ENCODE data around the gene CACNA2D3.

DNA sequence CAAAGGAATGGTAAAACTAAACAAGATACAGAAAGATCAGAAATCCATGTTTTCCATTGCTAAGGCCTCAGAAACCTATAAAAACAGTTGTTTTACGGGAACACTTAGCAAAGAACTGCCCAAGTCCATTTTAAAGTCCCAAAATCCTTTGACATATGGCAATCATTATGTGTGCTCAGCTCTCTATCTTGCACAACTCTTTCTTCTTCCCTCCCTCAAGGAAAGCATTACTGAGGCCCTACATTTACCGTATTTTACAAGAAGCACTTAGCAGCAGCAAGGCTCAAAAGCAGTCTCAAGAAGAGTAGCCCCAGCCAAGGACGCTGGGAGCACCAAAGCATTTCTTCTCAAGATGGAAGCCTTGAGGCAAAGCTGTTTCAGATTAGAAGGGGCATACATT lies 975.1 kb downstream of the CACNA2D3 start:
- TF ChIP-seq, protein P1, sequence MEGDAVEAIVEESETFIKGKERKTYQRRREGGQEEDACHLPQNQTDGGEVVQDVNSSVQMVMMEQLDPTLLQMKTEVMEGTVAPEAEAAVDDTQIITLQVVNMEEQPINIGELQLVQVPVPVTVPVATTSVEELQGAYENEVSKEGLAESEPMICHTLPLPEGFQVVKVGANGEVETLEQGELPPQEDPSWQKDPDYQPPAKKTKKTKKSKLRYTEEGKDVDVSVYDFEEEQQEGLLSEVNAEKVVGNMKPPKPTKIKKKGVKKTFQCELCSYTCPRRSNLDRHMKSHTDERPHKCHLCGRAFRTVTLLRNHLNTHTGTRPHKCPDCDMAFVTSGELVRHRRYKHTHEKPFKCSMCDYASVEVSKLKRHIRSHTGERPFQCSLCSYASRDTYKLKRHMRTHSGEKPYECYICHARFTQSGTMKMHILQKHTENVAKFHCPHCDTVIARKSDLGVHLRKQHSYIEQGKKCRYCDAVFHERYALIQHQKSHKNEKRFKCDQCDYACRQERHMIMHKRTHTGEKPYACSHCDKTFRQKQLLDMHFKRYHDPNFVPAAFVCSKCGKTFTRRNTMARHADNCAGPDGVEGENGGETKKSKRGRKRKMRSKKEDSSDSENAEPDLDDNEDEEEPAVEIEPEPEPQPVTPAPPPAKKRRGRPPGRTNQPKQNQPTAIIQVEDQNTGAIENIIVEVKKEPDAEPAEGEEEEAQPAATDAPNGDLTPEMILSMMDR (IDR thresholded peaks at IDR 0.05; ENCODE audit: insufficient read depth, low read depth, low read length) = no peak
- no peak for TF ChIP-seq EZH2 (IDR thresholded peaks at IDR 0.05; ENCODE audit: insufficient read depth, low read length)
